Measurements from ENCODE around the gene JADE1. TPM values are rescaled to one million over a fixed set of nuclear protein-coding genes. Genes with fewer than 3 reads are reported as not detected.

The JADE1 gene
- total RNA-seq, 1 experiment from 2014 or later: 39.3 TPM

DNA sequence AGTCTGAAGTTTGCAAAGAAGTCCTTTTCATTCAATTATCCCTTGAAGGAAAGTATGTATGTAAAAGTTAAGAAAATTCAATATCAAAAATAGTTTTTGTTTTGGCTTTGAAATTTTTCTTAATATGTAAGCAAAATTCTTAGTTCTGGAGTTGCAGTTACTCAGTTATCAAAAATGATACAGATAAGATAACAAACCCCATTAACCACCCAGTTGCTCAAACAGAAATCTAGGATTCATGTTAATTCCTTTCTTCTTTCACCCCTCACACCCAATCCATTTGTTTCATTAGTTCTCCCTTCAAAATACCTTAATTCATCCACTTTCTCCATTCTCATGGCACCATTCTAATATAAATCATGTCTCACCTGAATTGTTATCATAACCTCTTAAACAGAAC is 40.5 kb upstream of the JADE1 start:
- no peaks in the 10 kb centered on the region for H3K9me3 ChIP-seq (ENCODE audit: low read depth, low read length, poor library complexity, severe bottlenecking)
- no peak overlapping the region for H3K27ac ChIP-seq (ENCODE audit: low read depth, low read length, poor library complexity, severe bottlenecking)
- no peak overlapping the region for H3K4me3 ChIP-seq (ENCODE audit: low read depth, low read length, poor library complexity, severe bottlenecking)
- H3K4me1 ChIP-seq (ENCODE audit: insufficient read depth, low read length, poor library complexity, severe bottlenecking): no peaks in the 10 kb centered on the region
- ChIA-PET POLR2A (ENCODE audit: low non-redundant PET) (no interaction called here), CTCF (no interaction called here)
- H3K27me3 ChIP-seq (replicated peaks; ENCODE audit: insufficient read depth, low read depth, low read length, poor library complexity): no peaks in the 10 kb centered on the region
- intact Hi-C loops (cut with micrococcal nuclease; ENCODE audit: unreplicated experiment): no loop called here
- BruUV-seq (replicated peaks): no TSS peak
- no peaks in the 10 kb centered on the region for H3K36me3 ChIP-seq (ENCODE audit: insufficient read depth, low read length, poor library complexity, severe bottlenecking)
- no peak for DNase-seq (ENCODE audit: low spot score)
- no peak for TF ChIP-seq EZH2 (IDR thresholded peaks at IDR 0.05; ENCODE audit: borderline replicate concordance, low read depth, low read length, poor library complexity, severe bottlenecking)

DNA sequence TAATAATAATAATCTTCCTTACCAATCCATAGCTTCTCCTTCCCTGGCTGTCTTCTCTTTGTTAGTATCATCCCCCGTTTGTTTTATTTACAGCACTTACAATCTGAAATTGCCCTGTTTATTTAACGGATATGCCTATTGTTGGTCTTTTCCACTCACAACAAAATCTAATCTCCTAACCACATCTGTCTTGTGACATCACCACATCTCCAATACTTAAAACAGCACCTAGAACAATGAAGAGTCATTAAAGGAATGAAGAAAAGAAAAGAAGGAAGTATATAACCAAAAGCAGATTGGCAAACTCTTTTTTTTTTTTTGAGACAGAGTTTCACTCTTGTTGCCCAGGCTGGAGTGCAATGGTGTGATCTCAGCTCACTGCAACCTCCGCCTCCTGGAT is 38.7 kb upstream of the JADE1 start:
- intact Hi-C loops (cut with micrococcal nuclease; ENCODE audit: unreplicated experiment): no loop called here
- H3K27ac ChIP-seq (ENCODE audit: low read depth, low read length, poor library complexity, severe bottlenecking): no peak overlapping the region
- ChIA-PET CTCF (no interaction called here), POLR2A (ENCODE audit: low non-redundant PET) (no interaction called here)
- no TSS peak for BruUV-seq (replicated peaks)
- no peak for DNase-seq (ENCODE audit: low spot score)
- H3K9me3 ChIP-seq (ENCODE audit: low read depth, low read length, poor library complexity, severe bottlenecking): no peaks in the 10 kb centered on the region
- no peaks in the 10 kb centered on the region for H3K36me3 ChIP-seq (ENCODE audit: insufficient read depth, low read length, poor library complexity, severe bottlenecking)
- peaks cover 2% of the 10 kb centered on the region for H3K4me1 ChIP-seq (ENCODE audit: insufficient read depth, low read length, poor library complexity, severe bottlenecking)
- no peak overlapping the region for H3K4me3 ChIP-seq (ENCODE audit: low read depth, low read length, poor library complexity, severe bottlenecking)
- no peak for TF ChIP-seq EZH2 (IDR thresholded peaks at IDR 0.05; ENCODE audit: borderline replicate concordance, low read depth, low read length, poor library complexity, severe bottlenecking)
- TF ChIP-seq, protein P1, sequence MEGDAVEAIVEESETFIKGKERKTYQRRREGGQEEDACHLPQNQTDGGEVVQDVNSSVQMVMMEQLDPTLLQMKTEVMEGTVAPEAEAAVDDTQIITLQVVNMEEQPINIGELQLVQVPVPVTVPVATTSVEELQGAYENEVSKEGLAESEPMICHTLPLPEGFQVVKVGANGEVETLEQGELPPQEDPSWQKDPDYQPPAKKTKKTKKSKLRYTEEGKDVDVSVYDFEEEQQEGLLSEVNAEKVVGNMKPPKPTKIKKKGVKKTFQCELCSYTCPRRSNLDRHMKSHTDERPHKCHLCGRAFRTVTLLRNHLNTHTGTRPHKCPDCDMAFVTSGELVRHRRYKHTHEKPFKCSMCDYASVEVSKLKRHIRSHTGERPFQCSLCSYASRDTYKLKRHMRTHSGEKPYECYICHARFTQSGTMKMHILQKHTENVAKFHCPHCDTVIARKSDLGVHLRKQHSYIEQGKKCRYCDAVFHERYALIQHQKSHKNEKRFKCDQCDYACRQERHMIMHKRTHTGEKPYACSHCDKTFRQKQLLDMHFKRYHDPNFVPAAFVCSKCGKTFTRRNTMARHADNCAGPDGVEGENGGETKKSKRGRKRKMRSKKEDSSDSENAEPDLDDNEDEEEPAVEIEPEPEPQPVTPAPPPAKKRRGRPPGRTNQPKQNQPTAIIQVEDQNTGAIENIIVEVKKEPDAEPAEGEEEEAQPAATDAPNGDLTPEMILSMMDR (conservative IDR thresholded peaks at IDR 0.05; ENCODE audit: low read depth, low read length): no peak
- H3K27me3 ChIP-seq (replicated peaks; ENCODE audit: insufficient read depth, low read depth, low read length, poor library complexity): no peaks in the 10 kb centered on the region

DNA sequence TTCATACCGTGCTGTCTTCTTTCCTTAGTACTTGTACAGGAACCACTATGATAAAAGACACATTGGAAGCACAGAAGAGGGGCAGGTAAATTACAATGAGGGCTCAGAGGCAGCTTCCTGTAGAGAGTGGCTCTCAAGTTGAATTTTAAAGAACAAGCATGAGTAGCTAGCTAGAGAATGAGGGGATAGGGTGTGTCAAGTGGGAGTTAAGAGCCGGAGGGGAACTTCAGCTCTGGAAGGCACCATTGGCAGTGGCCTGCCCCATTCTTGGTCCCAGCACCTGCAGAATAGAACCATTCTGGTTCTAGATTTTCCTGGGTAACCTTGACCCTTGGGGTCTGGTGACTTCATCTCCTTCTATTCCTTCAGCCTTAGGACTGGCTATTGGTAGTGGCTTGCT is 34.0 kb upstream of the JADE1 start:
- no TSS peak for BruUV-seq (replicated peaks)
- ChIA-PET POLR2A (ENCODE audit: low non-redundant PET) (interaction anchor here (0.7 kb wide), 1 partner anchor 380 kb away, joined by 19 read pairs; no protein-coding TSS in a partner anchor), CTCF (no interaction called here)
- intact Hi-C loops (cut with micrococcal nuclease; ENCODE audit: unreplicated experiment): no loop called here
- Histone ChIP-seq H3K27ac (ENCODE audit: low read depth, low read length, poor library complexity, severe bottlenecking) (no peak overlapping the region), H3K9me3 (ENCODE audit: low read depth, low read length, poor library complexity, severe bottlenecking) (no peaks in the 10 kb centered on the region), H3K36me3 (ENCODE audit: insufficient read depth, low read length, poor library complexity, severe bottlenecking) (no peaks in the 10 kb centered on the region), H3K4me3 (ENCODE audit: low read depth, low read length, poor library complexity, severe bottlenecking) (no peak overlapping the region), H3K4me1 (ENCODE audit: insufficient read depth, low read length, poor library complexity, severe bottlenecking) (peaks cover 16% of the 10 kb centered on the region), H3K27me3 (replicated peaks; ENCODE audit: insufficient read depth, low read depth, low read length, poor library complexity) (no peaks in the 10 kb centered on the region)
- DNase-seq (ENCODE audit: low spot score): no peak
- TF ChIP-seq, protein P1 (conservative IDR thresholded peaks at IDR 0.05; ENCODE audit: low read depth, low read length): no peak
- TF ChIP-seq EZH2 (IDR thresholded peaks at IDR 0.05; ENCODE audit: borderline replicate concordance, low read depth, low read length, poor library complexity, severe bottlenecking): no peak

DNA sequence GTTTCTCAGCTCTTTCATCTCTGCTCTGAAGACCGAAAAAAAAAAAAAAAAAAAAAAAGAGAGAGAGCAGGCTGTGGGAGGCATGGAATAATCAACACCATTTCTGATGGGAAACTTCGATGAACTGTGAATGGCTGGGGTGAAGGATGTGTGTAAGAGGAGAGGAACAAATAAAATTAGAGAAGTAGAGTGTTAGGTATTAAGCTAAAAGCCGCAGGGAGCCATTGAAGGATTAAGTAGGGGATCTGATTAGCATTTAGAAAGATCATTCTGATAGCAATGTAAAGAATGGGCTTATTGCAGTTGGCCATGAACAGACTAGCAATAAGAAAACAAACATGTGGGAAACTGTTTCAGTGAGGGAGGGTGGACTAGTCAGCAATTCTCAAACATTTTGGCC is 33.6 kb upstream of the JADE1 start:
- peaks cover 16% of the 10 kb centered on the region for H3K4me1 ChIP-seq (ENCODE audit: insufficient read depth, low read length, poor library complexity, severe bottlenecking)
- peak; percentile 67 for DNase-seq (ENCODE audit: low spot score)
- no peak overlapping the region for H3K4me3 ChIP-seq (ENCODE audit: low read depth, low read length, poor library complexity, severe bottlenecking)
- no TSS peak for BruUV-seq (replicated peaks)
- no peaks in the 10 kb centered on the region for H3K36me3 ChIP-seq (ENCODE audit: insufficient read depth, low read length, poor library complexity, severe bottlenecking)
- H3K27ac ChIP-seq (ENCODE audit: low read depth, low read length, poor library complexity, severe bottlenecking): no peak overlapping the region
- ChIA-PET CTCF (no interaction called here), POLR2A (ENCODE audit: low non-redundant PET) (interaction anchor here (0.7 kb wide), 1 partner anchor 380 kb away, joined by 19 read pairs; no protein-coding TSS in a partner anchor)
- TF ChIP-seq, protein P1 (conservative IDR thresholded peaks at IDR 0.05; ENCODE audit: low read depth, low read length): no peak
- no peak for TF ChIP-seq EZH2 (IDR thresholded peaks at IDR 0.05; ENCODE audit: borderline replicate concordance, low read depth, low read length, poor library complexity, severe bottlenecking)
- intact Hi-C loops (cut with micrococcal nuclease; ENCODE audit: unreplicated experiment): no loop called here
- no peaks in the 10 kb centered on the region for H3K9me3 ChIP-seq (ENCODE audit: low read depth, low read length, poor library complexity, severe bottlenecking)
- no peaks in the 10 kb centered on the region for H3K27me3 ChIP-seq (replicated peaks; ENCODE audit: insufficient read depth, low read depth, low read length, poor library complexity)

Measured in A673 (cell line).